Nephron (organoid): ENCODE measurements around the gene INTS6L.

ENCODE experiments used
- H3K27ac Mint-ChIP-seq, 3 experiments: 2 replicates each; pipeline ENCODE4 v1.8.0; 2020; ENCODE audit warnings: mixed read lengths in 3 of 3, mild to moderate bottlenecking in 2 of 3, moderate library complexity in 1 of 3
- H3K27me3 Mint-ChIP-seq: 2 replicates; pipeline ENCODE4 v1.8.0; 2021; ENCODE audit warnings: low read depth, mild to moderate bottlenecking, moderate library complexity, mixed read lengths
- H3K36me3 Mint-ChIP-seq: 2 replicates; pipeline ENCODE4 v1.8.0; 2020; ENCODE audit warnings: low read depth, mixed read lengths
- H3K4me1 Mint-ChIP-seq: 2 replicates; pipeline ENCODE4 v1.8.0; 2020; ENCODE audit warnings: mixed read lengths
- H3K4me3 Mint-ChIP-seq, 3 experiments: 2 replicates each; pipeline ENCODE4 v1.8.0; 2020; ENCODE audit warnings: mild to moderate bottlenecking in 3 of 3, mixed read lengths in 3 of 3, moderate library complexity in 2 of 3
- H3K9me3 Mint-ChIP-seq: 2 replicates; pipeline ENCODE4 v1.8.0; 2020; ENCODE audit warnings: mixed read lengths
- TF ChIP-seq, protein P1 (sequence below), 3 experiments: fragments of 200-600 bp; sonication (generic); IDR thresholded peaks; one replicate each; pipeline ENCODE4 v1.5.0; 2021; ENCODE audit warnings: antibody characterized with exemption in 3 of 3; ENCODE audit not compliant: unreplicated experiment in 3 of 3

The INTS6L gene

DNA sequence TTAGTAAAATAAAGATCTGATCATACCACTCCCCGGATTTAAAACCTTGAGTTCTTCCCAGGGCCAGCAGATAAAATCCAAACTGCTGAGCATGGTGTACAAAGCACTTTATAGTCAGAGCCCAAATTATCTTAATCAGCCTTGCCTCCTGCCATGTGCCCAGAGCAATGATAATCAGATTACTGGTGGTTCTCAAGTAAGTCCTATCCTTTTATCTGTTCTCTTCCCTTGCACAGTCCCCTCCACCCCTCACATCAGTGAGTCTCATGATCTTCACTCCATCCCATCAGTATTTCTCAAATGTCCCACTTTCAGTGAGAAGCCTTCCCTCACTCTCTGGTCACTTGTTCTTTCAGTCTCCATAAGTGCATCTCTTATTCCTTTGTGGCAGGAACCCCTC lies 22.7 kb downstream of the INTS6L start:
- no peak overlapping the region for H3K4me3 Mint-ChIP-seq
- TF ChIP-seq, protein P1, sequence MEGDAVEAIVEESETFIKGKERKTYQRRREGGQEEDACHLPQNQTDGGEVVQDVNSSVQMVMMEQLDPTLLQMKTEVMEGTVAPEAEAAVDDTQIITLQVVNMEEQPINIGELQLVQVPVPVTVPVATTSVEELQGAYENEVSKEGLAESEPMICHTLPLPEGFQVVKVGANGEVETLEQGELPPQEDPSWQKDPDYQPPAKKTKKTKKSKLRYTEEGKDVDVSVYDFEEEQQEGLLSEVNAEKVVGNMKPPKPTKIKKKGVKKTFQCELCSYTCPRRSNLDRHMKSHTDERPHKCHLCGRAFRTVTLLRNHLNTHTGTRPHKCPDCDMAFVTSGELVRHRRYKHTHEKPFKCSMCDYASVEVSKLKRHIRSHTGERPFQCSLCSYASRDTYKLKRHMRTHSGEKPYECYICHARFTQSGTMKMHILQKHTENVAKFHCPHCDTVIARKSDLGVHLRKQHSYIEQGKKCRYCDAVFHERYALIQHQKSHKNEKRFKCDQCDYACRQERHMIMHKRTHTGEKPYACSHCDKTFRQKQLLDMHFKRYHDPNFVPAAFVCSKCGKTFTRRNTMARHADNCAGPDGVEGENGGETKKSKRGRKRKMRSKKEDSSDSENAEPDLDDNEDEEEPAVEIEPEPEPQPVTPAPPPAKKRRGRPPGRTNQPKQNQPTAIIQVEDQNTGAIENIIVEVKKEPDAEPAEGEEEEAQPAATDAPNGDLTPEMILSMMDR (IDR thresholded peaks at IDR 0.05; ENCODE audit: unreplicated experiment in 3 of 3) = no peak
- no peaks in the 10 kb centered on the region for H3K4me1 Mint-ChIP-seq
- H3K36me3 Mint-ChIP-seq = peaks cover 11% of the 10 kb centered on the region
- no peaks in the 10 kb centered on the region for H3K9me3 Mint-ChIP-seq
- H3K27ac Mint-ChIP-seq = no peak overlapping the region
- H3K27me3 Mint-ChIP-seq = no peaks in the 10 kb centered on the region

DNA sequence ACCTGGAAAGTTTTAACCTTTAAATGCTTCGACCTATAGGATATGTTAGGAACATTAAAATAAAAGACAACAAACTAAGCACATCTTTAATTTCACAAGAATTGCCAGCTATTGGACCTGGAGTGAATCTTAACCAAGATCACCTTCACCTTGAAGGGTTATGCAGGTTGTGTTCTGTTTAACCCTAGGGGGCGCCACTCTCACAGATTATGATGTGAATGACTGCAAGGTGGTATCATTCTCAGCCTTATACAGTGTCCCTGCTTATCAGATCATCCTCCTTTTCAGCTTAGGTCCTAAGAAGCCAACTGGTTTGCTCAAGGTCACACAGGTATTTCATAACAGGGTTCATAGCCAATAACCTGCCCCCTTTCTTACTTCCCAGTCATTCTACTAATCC lies 23.5 kb downstream of the INTS6L start:
- Mint-ChIP-seq H3K4me1 (no peaks in the 10 kb centered on the region), H3K27me3 (no peaks in the 10 kb centered on the region), H3K9me3 (no peaks in the 10 kb centered on the region), H3K27ac (no peak overlapping the region), H3K4me3 (no peak overlapping the region), H3K36me3 (peaks cover 11% of the 10 kb centered on the region)
- TF ChIP-seq, protein P1 (IDR thresholded peaks at IDR 0.05; ENCODE audit: unreplicated experiment in 3 of 3) = no peak

DNA sequence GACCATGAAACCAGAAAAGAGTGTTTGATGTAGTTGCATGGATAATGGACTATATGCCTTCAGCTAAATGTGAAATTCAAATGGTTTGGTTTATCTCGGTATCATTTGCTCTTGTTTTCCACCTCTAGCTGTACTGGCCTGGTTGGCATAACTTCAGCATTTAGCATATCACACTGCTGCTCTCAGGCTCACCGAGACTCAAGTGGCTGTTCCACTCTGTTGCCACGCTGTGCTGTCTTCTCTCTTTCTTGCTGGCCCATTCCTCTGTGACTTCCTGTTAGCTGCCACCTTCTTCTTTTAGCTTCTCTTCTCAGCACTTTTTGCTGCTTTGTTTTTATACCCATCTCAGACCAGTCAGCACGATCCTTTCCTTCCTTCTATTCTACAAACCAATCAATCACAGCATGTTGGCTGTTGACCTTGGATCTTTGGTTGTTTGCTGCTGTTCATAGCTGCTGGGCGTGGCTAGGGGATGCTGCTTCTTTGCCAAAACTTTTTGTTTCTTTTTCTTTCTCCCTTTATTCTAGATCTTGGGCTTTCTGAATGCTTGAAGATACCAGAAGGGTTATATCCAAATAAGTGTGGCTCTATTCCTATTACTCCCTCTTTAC lies 24.0 kb downstream of the INTS6L start:
- H3K27ac Mint-ChIP-seq = no peak overlapping the region
- TF ChIP-seq, protein P1 (IDR thresholded peaks at IDR 0.05; ENCODE audit: unreplicated experiment in 3 of 3) = no peak
- no peaks in the 10 kb centered on the region for H3K4me1 Mint-ChIP-seq
- H3K9me3 Mint-ChIP-seq = no peaks in the 10 kb centered on the region
- H3K27me3 Mint-ChIP-seq = no peaks in the 10 kb centered on the region
- H3K36me3 Mint-ChIP-seq = peaks cover 13% of the 10 kb centered on the region
- H3K4me3 Mint-ChIP-seq = no peak overlapping the region

DNA sequence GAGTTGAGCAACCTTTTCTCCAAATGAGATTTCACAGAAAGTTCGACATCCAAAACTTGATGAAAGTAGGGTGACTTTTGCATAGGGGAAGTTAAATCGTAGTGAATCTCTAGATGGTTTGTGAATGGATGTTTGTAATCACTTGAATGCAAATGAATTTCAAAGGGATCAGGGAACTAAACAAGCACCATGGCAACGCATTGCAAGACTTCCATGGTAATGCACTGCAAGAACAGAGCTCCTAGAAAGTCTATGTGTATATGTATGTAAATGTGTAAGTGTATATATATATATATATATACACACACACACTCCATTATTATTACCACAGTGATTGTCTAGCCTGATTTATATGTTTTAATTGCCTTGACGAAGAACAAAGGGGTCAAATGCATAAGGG lies 27.3 kb downstream of the INTS6L start:
- Mint-ChIP-seq H3K4me1 (no peaks in the 10 kb centered on the region), H3K36me3 (peaks cover 30% of the 10 kb centered on the region), H3K27ac (no peak overlapping the region), H3K4me3 (no peak overlapping the region), H3K27me3 (no peaks in the 10 kb centered on the region), H3K9me3 (no peaks in the 10 kb centered on the region)
- TF ChIP-seq, protein P1 (IDR thresholded peaks at IDR 0.05; ENCODE audit: unreplicated experiment in 3 of 3) = no peak

DNA sequence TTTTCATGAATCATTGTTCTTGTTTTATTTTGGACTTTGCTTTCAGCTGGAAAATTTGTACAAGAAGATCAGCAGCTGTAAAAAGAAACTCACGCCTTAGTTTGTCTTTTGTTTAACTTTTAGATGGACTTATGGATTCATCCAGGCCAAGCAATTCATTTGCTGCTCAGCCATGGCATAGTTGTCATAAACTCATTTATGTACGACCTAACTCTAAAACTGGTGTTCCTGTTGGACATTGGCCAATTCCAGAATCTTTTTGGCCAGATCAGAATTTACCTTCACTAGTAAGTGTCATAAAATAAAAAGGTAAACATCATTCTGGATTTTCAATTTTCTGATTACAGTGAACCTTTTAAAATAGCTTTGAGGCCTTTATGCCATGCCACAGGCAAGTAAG lies 29.1 kb downstream of the INTS6L start:
- H3K4me3 Mint-ChIP-seq = no peak overlapping the region
- H3K36me3 Mint-ChIP-seq = peaks cover 41% of the 10 kb centered on the region
- no peak overlapping the region for H3K27ac Mint-ChIP-seq
- TF ChIP-seq, protein P1 (IDR thresholded peaks at IDR 0.05; ENCODE audit: unreplicated experiment in 3 of 3) = no peak
- H3K4me1 Mint-ChIP-seq = no peaks in the 10 kb centered on the region
- no peaks in the 10 kb centered on the region for H3K9me3 Mint-ChIP-seq
- no peaks in the 10 kb centered on the region for H3K27me3 Mint-ChIP-seq

DNA sequence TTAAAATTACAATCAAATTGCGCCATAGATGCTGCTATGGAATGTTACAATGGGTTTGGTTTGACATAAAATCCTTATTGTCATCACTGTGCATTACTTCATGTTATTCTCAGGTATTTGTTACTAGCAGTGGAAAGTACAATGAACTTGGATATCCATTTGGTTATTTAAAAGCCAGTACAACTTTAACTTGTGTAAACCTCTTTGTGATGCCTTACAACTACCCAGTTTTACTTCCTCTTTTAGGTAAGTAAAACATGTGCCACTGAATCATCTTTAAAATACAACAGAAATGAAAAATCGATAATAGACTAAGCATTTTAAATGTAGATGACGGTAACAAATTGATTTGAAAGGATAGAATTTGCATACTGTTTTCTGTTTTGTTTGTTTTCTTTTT lies 35.6 kb downstream of the INTS6L start:
- Mint-ChIP-seq H3K4me1 (no peaks in the 10 kb centered on the region), H3K27me3 (no peaks in the 10 kb centered on the region), H3K36me3 (peaks cover 39% of the 10 kb centered on the region), H3K27ac (no peak overlapping the region), H3K9me3 (no peaks in the 10 kb centered on the region), H3K4me3 (no peak overlapping the region)
- TF ChIP-seq, protein P1 (IDR thresholded peaks at IDR 0.05; ENCODE audit: unreplicated experiment in 3 of 3) = no peak
